Fibroblast of villous mesenchyme (primary cell): ENCODE measurements around the gene RTN4R. TPM values are rescaled to one million over a fixed set of nuclear protein-coding genes. Genes with fewer than 3 reads are reported as not detected.
"Not testable (repeated sequence)": the region's sequence is repeated elsewhere in the genome, so short reads cannot be mapped to it uniquely, and the experiment has no call there.

ENCODE experiments used
- DNase-seq: peaks from one replicate; pipeline ENCODE4 v3.0.0-alpha.2; 2010; ENCODE audit warnings: low read depth
- H3K4me3 ChIP-seq: 2 replicates; pipeline ENCODE4 v1.5.1; 2011; ENCODE audit warnings: low read depth, mild to moderate bottlenecking, low read length
- CTCF ChIP-seq: IDR thresholded peaks from 2 replicates; pipeline ENCODE4 v1.5.1; 2012; ENCODE audit warnings: low read depth, mild to moderate bottlenecking, low read length; ENCODE audit not compliant: insufficient read depth
- total RNA-seq: library from RNA; depleted of rRNA; stranded (reverse); fragments of >200 nt; gene quantifications from 2 replicates; pipeline ENCODE4 v1.2.3, GENCODE V29; 2012

Gene RTN4R
- 0.97 and 1.3 TPM in 2 replicates for total RNA-seq

- DNase-seq = peak; percentile 37
- H3K4me3 ChIP-seq = peak within 1 kb of the TSS; percentile 40
- TF ChIP-seq CTCF = peak; percentile 55
Measured at GRCh38 chr22:20268279-20269012, at the start of gene RTN4R. Gene RTN4R (minus strand): TSS chr22:20268318. CDS start chr22:20268092, 226 bp downstream.

GRCh38 chr22:20317402-20318042 is 49.4 kb upstream of the RTN4R start:
- TF ChIP-seq CTCF = peak; percentile 57
- not testable (repeated sequence) for DNase-seq, H3K4me3 ChIP-seq

GRCh38 chr22:20316844-20317401 is 48.8 kb upstream of the RTN4R start:
- no peak for TF ChIP-seq CTCF
- no peak for DNase-seq

GRCh38 chr22:20316217-20316843 is 48.2 kb upstream of the RTN4R start:
- DNase-seq = no peak
- H3K4me3 ChIP-seq = no peak overlapping the region
- no peak for TF ChIP-seq CTCF

More at GRCh38 chr22:20316844-20317401, 48.8 kb upstream of the RTN4R start:
- no peak overlapping the region for H3K4me3 ChIP-seq

- no peak for TF ChIP-seq CTCF
- DNase-seq = no peak
- H3K4me3 ChIP-seq = no peak overlapping the region
Measured at GRCh38 chr22:20315337-20316216, 47.5 kb upstream of the RTN4R start.

- DNase-seq = not testable (repeated sequence)
Measured at GRCh38 chr22:20314741-20315336, 46.7 kb upstream of the RTN4R start.

GRCh38 chr22:20314206-20314605 is 46.1 kb upstream of the RTN4R start:
- not testable (repeated sequence) for H3K4me3 ChIP-seq, DNase-seq

More at GRCh38 chr22:20314741-20315336, 46.7 kb upstream of the RTN4R start:
- not testable (repeated sequence) for H3K4me3 ChIP-seq

GRCh38 chr22:20313306-20314077 is 45.4 kb upstream of the RTN4R start:
- not testable (repeated sequence) for H3K4me3 ChIP-seq, DNase-seq
